ENCODE data around the gene IER5L.
A peak's percentile ranks its signal among the peaks of the same experiment; 100 is the strongest.

The IER5L gene

DNA sequence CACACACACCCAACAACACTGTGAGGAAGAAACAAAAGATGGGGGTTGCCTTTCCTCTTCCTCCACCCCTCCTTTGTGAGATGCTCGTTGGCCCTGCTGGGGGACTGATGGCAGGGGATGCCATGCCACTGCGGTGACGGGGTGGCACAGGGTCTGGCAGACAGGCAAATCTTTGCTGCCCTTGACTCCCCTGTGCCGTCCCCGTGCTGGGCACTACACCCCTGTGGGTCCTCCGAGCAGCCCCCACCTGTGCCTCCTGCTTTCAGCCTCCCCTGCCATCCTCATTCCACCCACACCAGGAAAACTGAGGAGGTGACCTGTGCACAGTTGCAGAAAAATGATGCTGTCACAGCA is 40.2 kb upstream of the IER5L start:
- H3K27ac ChIP-seq (ENCODE audit: low read length) = no peak overlapping the region
- no peaks in the 10 kb centered on the region for H3K36me3 ChIP-seq (ENCODE audit: insufficient read depth, low read depth, low read length)
- no peaks in the 10 kb centered on the region for H3K9me3 ChIP-seq (ENCODE audit: insufficient read depth, low read depth, low read length)
- H3K27me3 ChIP-seq (ENCODE audit: insufficient read depth, low read length) = no peaks in the 10 kb centered on the region
- peaks cover 7% of the 10 kb centered on the region; the same call in 1 of the 2 replicates for H3K4me1 ChIP-seq (ENCODE audit: insufficient read depth, low read length)
- no peak overlapping the region for H3K4me3 ChIP-seq (ENCODE audit: low read length)
- no peak overlapping the region for H3K9ac ChIP-seq (ENCODE audit: low read depth, low read length)

DNA sequence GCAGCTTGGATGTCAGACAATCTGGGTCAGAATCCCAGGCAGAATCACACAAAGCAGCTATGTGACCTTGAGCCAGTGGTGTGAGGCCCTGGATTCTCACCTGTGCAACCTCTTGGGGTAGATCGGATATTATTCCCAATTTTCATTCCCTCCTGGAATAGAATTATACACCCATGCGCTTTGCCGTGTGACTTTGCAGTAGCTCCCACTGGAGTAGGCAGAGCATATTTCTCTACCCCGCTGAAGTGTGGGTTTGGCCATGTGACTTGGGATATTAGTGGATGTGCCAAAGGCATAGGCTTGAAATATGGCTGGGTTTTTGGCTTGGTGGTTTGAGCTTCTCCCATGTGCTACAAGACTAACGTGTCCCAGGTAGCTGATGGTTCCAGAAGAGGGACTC is 35.5 kb upstream of the IER5L start:
- H3K9me3 ChIP-seq (ENCODE audit: insufficient read depth, low read depth, low read length) = no peaks in the 10 kb centered on the region
- H3K4me3 ChIP-seq (ENCODE audit: low read length) = no peak overlapping the region
- H3K36me3 ChIP-seq (ENCODE audit: insufficient read depth, low read depth, low read length) = no peaks in the 10 kb centered on the region
- no peaks in the 10 kb centered on the region for H3K27me3 ChIP-seq (ENCODE audit: insufficient read depth, low read length)
- no peak overlapping the region for H3K27ac ChIP-seq (ENCODE audit: low read length)
- H3K4me1 ChIP-seq (ENCODE audit: insufficient read depth, low read length) = 0 out of 2 replicates have a peak, but pooled peaks cover 12% of the 10 kb centered on the region
- no peak overlapping the region for H3K9ac ChIP-seq (ENCODE audit: low read depth, low read length)

DNA sequence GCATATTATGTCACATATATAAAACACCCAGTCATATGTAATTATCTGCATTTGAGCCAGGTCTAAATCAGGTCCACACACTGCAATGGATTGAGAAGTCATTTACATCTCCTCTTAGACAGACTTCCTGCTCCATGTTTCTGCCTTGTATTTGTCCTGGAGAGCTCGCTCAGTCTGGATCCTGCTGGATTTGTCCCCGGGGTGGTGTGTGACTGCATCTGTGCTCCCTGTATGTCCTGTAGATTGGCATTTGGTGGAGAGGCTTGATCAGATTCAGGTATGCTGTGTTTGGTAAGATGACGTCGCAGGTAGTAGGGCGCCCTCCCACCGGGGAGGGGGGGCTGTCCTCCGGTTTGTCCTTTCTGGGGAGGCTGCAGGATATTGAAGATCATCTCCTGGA is 33.6 kb upstream of the IER5L start:
- H3K9me3 ChIP-seq (ENCODE audit: insufficient read depth, low read depth, low read length) = no peaks in the 10 kb centered on the region
- no peak overlapping the region for H3K4me3 ChIP-seq (ENCODE audit: low read length)
- no peaks in the 10 kb centered on the region for H3K27me3 ChIP-seq (ENCODE audit: insufficient read depth, low read length)
- peaks cover 19% of the 10 kb centered on the region for H3K4me1 ChIP-seq (ENCODE audit: insufficient read depth, low read length)
- no peak overlapping the region for H3K9ac ChIP-seq (ENCODE audit: low read depth, low read length)
- no peak overlapping the region for H3K27ac ChIP-seq (ENCODE audit: low read length)
- no peaks in the 10 kb centered on the region for H3K36me3 ChIP-seq (ENCODE audit: insufficient read depth, low read depth, low read length)

DNA sequence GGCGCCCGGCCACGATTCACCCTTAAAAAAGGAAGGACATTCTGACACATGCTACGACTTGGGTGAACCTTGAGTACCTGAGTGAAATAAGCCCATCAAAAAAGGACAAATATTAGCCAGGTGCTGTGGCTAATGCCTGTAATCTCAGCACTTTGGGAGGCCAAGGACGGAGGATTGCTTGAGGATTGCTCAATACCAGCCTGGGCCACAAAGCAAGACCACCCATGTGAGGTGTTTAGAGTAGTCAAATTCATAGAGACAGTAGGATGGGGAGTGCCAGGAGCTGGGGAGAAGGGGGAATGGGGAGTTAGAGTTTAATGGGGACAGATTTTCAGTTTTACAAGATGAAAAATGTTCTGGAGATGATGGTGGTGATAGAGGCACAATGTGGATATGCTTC is 32.1 kb upstream of the IER5L start:
- H3K9ac ChIP-seq (ENCODE audit: low read depth, low read length) = peak overlapping the region; percentile 80; the same call in 1 of the 2 replicates
- no peaks in the 10 kb centered on the region for H3K9me3 ChIP-seq (ENCODE audit: insufficient read depth, low read depth, low read length)
- H3K4me1 ChIP-seq (ENCODE audit: insufficient read depth, low read length) = peaks cover 19% of the 10 kb centered on the region
- no peaks in the 10 kb centered on the region for H3K36me3 ChIP-seq (ENCODE audit: insufficient read depth, low read depth, low read length)
- H3K27me3 ChIP-seq (ENCODE audit: insufficient read depth, low read length) = no peaks in the 10 kb centered on the region
- H3K4me3 ChIP-seq (ENCODE audit: low read length) = peak overlapping the region; percentile 77; the same call in 1 of the 2 replicates
- no peak overlapping the region for H3K27ac ChIP-seq (ENCODE audit: low read length)

DNA sequence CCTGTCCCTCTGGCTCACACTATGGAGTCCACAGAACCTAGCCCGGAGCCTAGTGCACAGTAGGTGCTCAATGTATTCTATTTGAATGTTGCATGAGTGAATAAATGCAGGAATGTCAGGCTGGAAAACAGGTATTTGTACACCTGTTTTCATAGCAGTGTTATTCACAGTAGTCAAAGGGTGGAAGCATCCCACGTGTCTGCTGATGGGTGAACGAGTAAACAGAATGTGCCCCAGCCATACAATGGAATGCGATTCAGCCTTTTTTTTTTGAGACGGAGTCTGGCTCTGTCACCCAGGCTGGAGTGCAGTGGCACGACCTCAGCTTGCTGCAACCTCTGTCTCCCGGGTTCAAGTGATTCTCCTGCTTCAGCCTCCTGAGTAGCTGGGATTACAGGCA is 31.5 kb upstream of the IER5L start:
- peak overlapping the region; percentile 44 for H3K27ac ChIP-seq (ENCODE audit: low read length)
- peak overlapping the region; percentile 80; the same call in 1 of the 2 replicates for H3K9ac ChIP-seq (ENCODE audit: low read depth, low read length)
- peak overlapping the region; percentile 77 for H3K4me3 ChIP-seq (ENCODE audit: low read length)
- peaks cover 19% of the 10 kb centered on the region for H3K4me1 ChIP-seq (ENCODE audit: insufficient read depth, low read length)
- H3K9me3 ChIP-seq (ENCODE audit: insufficient read depth, low read depth, low read length) = no peaks in the 10 kb centered on the region
- no peaks in the 10 kb centered on the region for H3K36me3 ChIP-seq (ENCODE audit: insufficient read depth, low read depth, low read length)
- no peaks in the 10 kb centered on the region for H3K27me3 ChIP-seq (ENCODE audit: insufficient read depth, low read length)

DNA sequence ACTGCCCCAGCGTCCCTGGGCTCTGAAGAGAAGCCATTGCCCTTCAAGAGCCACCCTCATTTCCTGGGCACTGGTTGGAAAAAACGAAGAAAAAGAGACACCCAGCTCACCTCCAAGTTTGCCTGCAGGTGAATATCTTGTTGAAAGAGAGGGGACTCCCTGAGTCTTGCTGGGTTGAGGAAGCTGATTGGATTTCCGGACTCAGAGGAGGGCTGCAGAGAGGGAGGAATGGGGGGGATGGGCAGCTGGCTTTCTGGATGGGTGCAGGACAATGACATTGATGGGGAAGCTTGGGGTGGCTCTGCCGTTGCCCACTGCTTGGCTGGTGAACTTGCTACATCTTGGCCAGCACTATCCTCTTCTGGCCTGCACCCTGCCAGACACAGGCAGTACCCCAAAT is 31.0 kb upstream of the IER5L start:
- Histone ChIP-seq H3K9me3 (ENCODE audit: insufficient read depth, low read depth, low read length) (no peaks in the 10 kb centered on the region), H3K4me1 (ENCODE audit: insufficient read depth, low read length) (peaks cover 19% of the 10 kb centered on the region), H3K36me3 (ENCODE audit: insufficient read depth, low read depth, low read length) (no peaks in the 10 kb centered on the region), H3K27ac (ENCODE audit: low read length) (peak overlapping the region; percentile 82), H3K9ac (ENCODE audit: low read depth, low read length) (peak overlapping the region; percentile 80; the same call in 1 of the 2 replicates), H3K27me3 (ENCODE audit: insufficient read depth, low read length) (no peaks in the 10 kb centered on the region), H3K4me3 (ENCODE audit: low read length) (peak overlapping the region; percentile 77)

DNA sequence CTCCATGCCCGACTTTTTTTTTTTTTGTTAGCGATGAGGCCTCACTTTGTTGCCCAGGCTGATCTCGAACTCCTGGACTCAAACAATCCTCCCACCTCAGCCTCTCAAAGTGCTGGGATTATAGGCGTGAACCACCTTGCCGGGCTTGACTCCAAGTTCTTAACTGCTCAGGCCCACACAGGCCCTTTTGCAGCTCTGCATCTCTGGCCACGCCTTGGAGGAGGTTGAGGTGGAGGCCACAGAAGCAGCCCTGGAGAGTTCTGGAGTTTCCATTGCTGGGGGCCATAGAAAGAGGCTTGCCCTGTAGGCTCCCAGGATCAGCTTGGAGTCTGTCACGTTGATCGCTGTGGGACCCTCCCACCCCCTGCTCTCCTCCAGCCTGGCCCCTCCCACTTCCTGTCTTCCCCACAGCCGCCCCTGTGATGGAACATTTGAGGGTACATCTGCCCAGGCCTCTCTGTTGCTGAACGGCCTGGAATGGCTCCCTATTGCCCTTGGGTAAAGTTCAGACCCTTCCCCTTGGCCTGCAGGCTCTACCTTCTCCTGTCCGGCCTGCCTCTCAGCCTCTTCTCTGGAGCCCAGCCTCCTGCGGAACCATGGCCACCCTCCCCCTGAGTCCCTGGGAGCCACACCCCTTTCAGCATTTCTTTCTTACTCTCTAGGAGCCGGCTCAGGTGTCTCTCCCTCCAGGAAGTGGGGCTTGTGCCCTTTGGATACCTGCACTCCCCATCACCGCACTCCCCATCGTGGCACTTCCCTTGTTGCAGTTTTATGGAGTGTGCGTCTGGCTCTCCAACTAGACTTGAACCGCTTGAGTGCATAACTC is 30.4 kb upstream of the IER5L start:
- Histone ChIP-seq H3K27ac (ENCODE audit: low read length) (peak overlapping the region; percentile 82), H3K4me3 (ENCODE audit: low read length) (peak overlapping the region; percentile 77), H3K27me3 (ENCODE audit: insufficient read depth, low read length) (no peaks in the 10 kb centered on the region; the same call in 1 of the 2 replicates)

DNA sequence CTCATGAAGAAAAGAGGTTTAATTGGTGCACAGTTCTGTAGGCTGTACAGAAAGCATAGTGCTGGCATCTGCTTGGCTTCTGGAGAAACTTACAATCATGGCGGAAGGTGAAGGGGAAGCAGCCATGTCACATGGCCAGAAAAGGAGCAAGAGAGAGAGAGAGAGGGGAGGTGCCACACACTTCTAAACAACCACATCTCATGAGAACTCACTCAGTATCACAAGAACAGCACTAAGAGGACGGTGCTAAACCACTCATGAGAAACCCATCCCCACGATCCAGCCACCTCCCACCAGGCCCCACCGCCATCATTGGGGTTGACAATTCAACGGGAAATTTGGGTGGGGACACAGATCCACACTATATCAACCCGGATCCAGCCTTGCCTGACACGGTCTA is 28.8 kb upstream of the IER5L start:
- H3K4me3 ChIP-seq (ENCODE audit: low read length) = no peak overlapping the region
- H3K27ac ChIP-seq (ENCODE audit: low read length) = no peak overlapping the region
- no peak overlapping the region for H3K9ac ChIP-seq (ENCODE audit: low read depth, low read length)
- H3K9me3 ChIP-seq (ENCODE audit: insufficient read depth, low read depth, low read length) = no peaks in the 10 kb centered on the region
- H3K4me1 ChIP-seq (ENCODE audit: insufficient read depth, low read length) = peaks cover 19% of the 10 kb centered on the region
- H3K36me3 ChIP-seq (ENCODE audit: insufficient read depth, low read depth, low read length) = no peaks in the 10 kb centered on the region
- H3K27me3 ChIP-seq (ENCODE audit: insufficient read depth, low read length) = no peaks in the 10 kb centered on the region; the same call in 1 of the 2 replicates

More for the DNA sequence above, 30.4 kb upstream of the IER5L start:
- Histone ChIP-seq H3K4me1 (ENCODE audit: insufficient read depth, low read length) (peaks cover 19% of the 10 kb centered on the region), H3K9ac (ENCODE audit: low read depth, low read length) (peak overlapping the region; percentile 80; the same call in 1 of the 2 replicates), H3K9me3 (ENCODE audit: insufficient read depth, low read depth, low read length) (no peaks in the 10 kb centered on the region), H3K36me3 (ENCODE audit: insufficient read depth, low read depth, low read length) (no peaks in the 10 kb centered on the region)

DNA sequence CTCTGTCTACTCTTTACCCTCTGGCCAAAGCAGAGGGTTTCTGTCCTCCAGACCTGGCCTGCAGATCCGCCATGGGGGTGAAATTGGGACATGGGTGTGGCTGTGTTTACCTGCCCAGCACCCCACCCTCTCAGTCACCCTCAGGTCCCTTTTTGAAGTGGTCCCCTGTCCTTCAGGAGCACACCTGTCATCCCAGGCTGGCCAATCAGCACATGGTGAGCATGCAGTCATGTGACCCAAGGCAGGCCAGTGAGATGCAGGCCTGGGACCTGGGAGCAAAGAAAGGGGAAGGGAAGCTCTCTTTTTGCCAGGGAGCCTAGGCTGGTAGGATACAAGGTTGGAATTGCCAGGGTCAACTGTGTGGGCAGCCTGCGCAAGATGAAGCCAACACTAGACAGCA is 28.3 kb upstream of the IER5L start:
- no peak overlapping the region for H3K27ac ChIP-seq (ENCODE audit: low read length)
- H3K9ac ChIP-seq (ENCODE audit: low read depth, low read length) = no peak overlapping the region
- H3K36me3 ChIP-seq (ENCODE audit: insufficient read depth, low read depth, low read length) = no peaks in the 10 kb centered on the region
- peaks cover 16% of the 10 kb centered on the region for H3K4me1 ChIP-seq (ENCODE audit: insufficient read depth, low read length)
- no peaks in the 10 kb centered on the region; the same call in 1 of the 2 replicates for H3K27me3 ChIP-seq (ENCODE audit: insufficient read depth, low read length)
- H3K9me3 ChIP-seq (ENCODE audit: insufficient read depth, low read depth, low read length) = no peaks in the 10 kb centered on the region
- H3K4me3 ChIP-seq (ENCODE audit: low read length) = no peak overlapping the region

DNA sequence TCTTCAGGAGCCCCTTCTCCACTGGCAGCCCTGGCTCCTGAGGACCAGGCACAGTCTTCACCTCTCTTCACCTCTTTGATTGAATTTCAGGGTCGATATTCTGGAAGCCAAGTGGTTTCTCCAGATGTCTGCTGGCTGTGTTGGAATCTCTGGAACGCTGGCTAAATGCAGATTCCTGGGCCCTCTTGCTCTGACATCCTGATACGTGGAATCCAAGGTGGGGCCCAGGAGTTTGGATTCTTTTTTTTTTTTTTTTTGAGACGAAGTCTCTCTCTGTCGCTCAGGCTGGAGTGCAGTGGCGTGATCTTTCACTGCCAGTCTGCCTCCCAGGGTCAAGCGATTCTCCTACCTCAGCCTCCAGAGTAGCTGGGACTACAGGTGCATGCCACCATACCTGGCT is 26.8 kb upstream of the IER5L start:
- Histone ChIP-seq H3K9me3 (ENCODE audit: insufficient read depth, low read depth, low read length) (no peaks in the 10 kb centered on the region), H3K9ac (ENCODE audit: low read depth, low read length) (no peak overlapping the region), H3K36me3 (ENCODE audit: insufficient read depth, low read depth, low read length) (no peaks in the 10 kb centered on the region), H3K4me1 (ENCODE audit: insufficient read depth, low read length) (peaks cover 14% of the 10 kb centered on the region), H3K27ac (ENCODE audit: low read length) (no peak overlapping the region), H3K27me3 (ENCODE audit: insufficient read depth, low read length) (no peaks in the 10 kb centered on the region; the same call in none of the 2 replicates), H3K4me3 (ENCODE audit: low read length) (no peak overlapping the region)

DNA sequence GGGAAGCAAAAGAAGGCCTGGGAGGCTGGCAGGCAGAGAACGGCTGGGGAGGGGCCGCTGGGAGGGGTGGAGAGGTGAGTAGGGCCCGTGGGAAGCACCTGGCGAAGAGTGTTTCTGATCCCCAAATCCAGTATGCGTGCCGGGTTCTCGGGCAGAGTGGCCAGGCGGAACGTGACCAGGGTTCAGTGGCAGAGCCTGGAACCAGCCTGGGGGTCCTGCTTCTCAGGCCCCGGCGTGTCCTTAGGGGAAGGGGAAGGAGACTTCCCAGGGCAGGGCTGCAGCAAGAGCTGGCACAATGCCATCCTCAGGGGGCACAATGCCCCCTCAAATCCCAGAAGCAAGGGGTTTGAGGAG is 25.5 kb upstream of the IER5L start:
- H3K4me3 ChIP-seq (ENCODE audit: low read length) = peak overlapping the region; percentile 76; the same call in 1 of the 2 replicates
- no peaks in the 10 kb centered on the region for H3K9me3 ChIP-seq (ENCODE audit: insufficient read depth, low read depth, low read length)
- H3K9ac ChIP-seq (ENCODE audit: low read depth, low read length) = no peak overlapping the region; the same call in 1 of the 2 replicates

More for the DNA sequence above, 25.5 kb upstream of the IER5L start:
- Histone ChIP-seq H3K27ac (ENCODE audit: low read length) (no peak overlapping the region), H3K36me3 (ENCODE audit: insufficient read depth, low read depth, low read length) (no peaks in the 10 kb centered on the region), H3K4me1 (ENCODE audit: insufficient read depth, low read length) (peaks cover 6% of the 10 kb centered on the region), H3K27me3 (ENCODE audit: insufficient read depth, low read length) (peaks cover 7% of the 10 kb centered on the region)

Data from iPS-20b (cell line).